ENCODE data around the gene PPM1H. TPM values are rescaled to one million over a fixed set of nuclear protein-coding genes. Genes with fewer than 3 reads are reported as not detected.
A peak's percentile ranks its signal among the peaks of the same experiment; 100 is the strongest.
"Not testable (repeated sequence)": the region's sequence is repeated elsewhere in the genome, so short reads cannot be mapped to it uniquely, and the experiment has no call there.

The PPM1H gene
- total RNA-seq, 2 experiments from 2014 or later: 0.07 TPM; not detected in 1

DNA sequence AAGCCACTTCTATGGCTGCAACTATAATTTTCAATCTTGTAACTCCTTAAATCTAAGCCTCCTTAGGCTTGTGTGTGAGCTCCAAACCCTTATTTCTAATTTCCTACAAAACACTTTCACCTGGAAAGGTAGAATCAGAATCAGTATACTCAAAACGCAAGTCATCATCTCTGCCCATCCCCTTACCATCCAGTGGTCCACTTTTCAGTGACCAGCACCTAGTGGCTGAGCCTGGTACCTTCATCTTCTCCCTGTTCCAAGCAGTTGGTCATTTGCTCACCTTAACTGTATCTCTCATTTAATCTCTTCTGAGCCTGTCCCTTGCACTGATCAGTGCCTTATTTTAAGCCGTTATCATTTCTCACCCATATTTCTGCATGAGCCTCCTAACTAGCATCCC is 107.9 kb downstream of the PPM1H start:
- no peaks in the 10 kb centered on the region for H3K36me3 Mint-ChIP-seq (ENCODE audit: low read depth)
- CTCF ChIA-PET: no interaction called here

GRCh38 chr12:62817556-62818271 is 117.2 kb downstream of the PPM1H start:
- Mint-ChIP-seq H3K4me3 (no peak overlapping the region), H3K27ac (no peak overlapping the region), H3K36me3 (ENCODE audit: low read depth) (no peaks in the 10 kb centered on the region), H3K4me1 (ENCODE audit: low read depth) (peaks cover 8% of the 10 kb centered on the region), H3K27me3 (peaks cover 24% of the 10 kb centered on the region), H3K9me3 (no peaks in the 10 kb centered on the region)
- ChIA-PET CTCF (interaction anchor here (1.0 kb wide), 2 partner anchors 15 to 30 kb away, joined by 3 read pairs; no protein-coding TSS in a partner anchor), POLR2A (no interaction called here)
- TF ChIP-seq, protein P1, sequence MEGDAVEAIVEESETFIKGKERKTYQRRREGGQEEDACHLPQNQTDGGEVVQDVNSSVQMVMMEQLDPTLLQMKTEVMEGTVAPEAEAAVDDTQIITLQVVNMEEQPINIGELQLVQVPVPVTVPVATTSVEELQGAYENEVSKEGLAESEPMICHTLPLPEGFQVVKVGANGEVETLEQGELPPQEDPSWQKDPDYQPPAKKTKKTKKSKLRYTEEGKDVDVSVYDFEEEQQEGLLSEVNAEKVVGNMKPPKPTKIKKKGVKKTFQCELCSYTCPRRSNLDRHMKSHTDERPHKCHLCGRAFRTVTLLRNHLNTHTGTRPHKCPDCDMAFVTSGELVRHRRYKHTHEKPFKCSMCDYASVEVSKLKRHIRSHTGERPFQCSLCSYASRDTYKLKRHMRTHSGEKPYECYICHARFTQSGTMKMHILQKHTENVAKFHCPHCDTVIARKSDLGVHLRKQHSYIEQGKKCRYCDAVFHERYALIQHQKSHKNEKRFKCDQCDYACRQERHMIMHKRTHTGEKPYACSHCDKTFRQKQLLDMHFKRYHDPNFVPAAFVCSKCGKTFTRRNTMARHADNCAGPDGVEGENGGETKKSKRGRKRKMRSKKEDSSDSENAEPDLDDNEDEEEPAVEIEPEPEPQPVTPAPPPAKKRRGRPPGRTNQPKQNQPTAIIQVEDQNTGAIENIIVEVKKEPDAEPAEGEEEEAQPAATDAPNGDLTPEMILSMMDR (IDR thresholded peaks at IDR 0.05): no peak
- DNase-seq (no peak), ATAC-seq (no peak)
- intact Hi-C loops (cut with micrococcal nuclease): no loop called here

More for the DNA sequence above, 107.9 kb downstream of the PPM1H start:
- Mint-ChIP-seq H3K27ac (no peak overlapping the region), H3K4me1 (ENCODE audit: low read depth) (no peaks in the 10 kb centered on the region), H3K4me3 (no peak overlapping the region), H3K9me3 (no peaks in the 10 kb centered on the region), H3K27me3 (peaks cover 10% of the 10 kb centered on the region)
- no peak for DNase-seq
- intact Hi-C loops (cut with micrococcal nuclease): no loop called here
- POLR2A ChIA-PET: no interaction called here
- no peak for ATAC-seq
- TF ChIP-seq, protein P1 (IDR thresholded peaks at IDR 0.05): no peak

GRCh38 chr12:62814243-62814642 is 120.7 kb downstream of the PPM1H start:
- TF ChIP-seq, protein P1 (IDR thresholded peaks at IDR 0.05): no peak
- Mint-ChIP-seq H3K4me3 (no peak overlapping the region), H3K36me3 (ENCODE audit: low read depth) (no peaks in the 10 kb centered on the region), H3K9me3 (no peaks in the 10 kb centered on the region), H3K27ac (no peak overlapping the region), H3K4me1 (ENCODE audit: low read depth) (peaks cover 9% of the 10 kb centered on the region), H3K27me3 (peaks cover 17% of the 10 kb centered on the region)
- intact Hi-C loops (cut with micrococcal nuclease): loop anchor here (5.0 kb wide), 1 partner anchor 377 kb away; no protein-coding TSS in a partner anchor
- ATAC-seq: no peak
- ChIA-PET CTCF (interaction anchor here (1.5 to 2.6 kb wide), 9 partner anchors 14 to 376 kb away, joined by 3 to 25 read pairs (median 8); no protein-coding TSS in a partner anchor), POLR2A (no interaction called here)
- DNase-seq: no peak

DNA sequence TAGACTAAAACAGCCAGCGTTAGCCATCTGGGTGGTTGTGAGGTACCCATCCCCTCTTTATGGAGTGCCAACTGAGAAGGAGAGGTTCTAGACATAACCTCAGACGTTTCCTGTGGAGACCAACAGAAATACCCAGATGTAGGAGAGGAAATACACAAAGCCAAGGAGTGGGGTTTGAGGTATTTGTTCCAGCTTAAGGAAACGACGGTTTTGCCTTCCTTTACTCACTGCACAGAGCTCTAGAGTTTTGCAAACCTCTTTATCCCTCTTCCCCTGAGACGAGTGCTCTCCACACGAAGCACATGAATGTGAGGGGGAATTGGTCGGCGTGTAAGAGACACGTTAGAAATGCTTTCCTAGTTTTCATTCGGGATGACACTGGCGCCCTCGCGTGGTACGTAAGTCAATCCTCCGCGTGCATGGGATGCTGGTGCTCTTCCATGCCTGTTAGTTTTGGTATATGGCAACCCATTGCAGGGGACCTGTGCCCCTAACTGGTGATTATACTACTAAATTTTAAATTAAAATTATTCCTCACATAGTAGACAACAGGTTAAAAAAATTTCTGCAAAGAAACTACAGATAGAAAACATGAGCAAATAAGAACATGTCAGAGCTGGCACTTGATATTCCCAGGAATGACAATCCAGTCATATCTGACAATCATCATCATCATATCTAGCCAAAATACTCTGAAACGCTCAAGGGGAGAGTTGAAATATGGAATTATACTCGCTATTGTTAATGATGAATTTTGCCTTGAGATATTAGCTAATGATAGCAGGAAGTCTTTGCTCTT is 121.7 kb downstream of the PPM1H start:
- POLR2A ChIA-PET: interaction anchor here (0.6 to 1.0 kb wide), 2 partner anchors 65 to 116 kb away, joined by 3 read pairs; no protein-coding TSS in a partner anchor
- no peaks in the 10 kb centered on the region for H3K9me3 Mint-ChIP-seq
- peaks cover 15% of the 10 kb centered on the region for H3K27me3 Mint-ChIP-seq
- H3K27ac Mint-ChIP-seq: no peak overlapping the region
- no peaks in the 10 kb centered on the region for H3K36me3 Mint-ChIP-seq (ENCODE audit: low read depth)
- TF ChIP-seq, protein P1 (IDR thresholded peaks at IDR 0.05): peak; percentile 58
- CTCF ChIA-PET: interaction anchor here (0.7 to 2.6 kb wide), 25 partner anchors 10 to 378 kb away, joined by 3 to 25 read pairs (median 4); no protein-coding TSS in a partner anchor
- peak; percentile 22 for ATAC-seq
- intact Hi-C loops (cut with micrococcal nuclease): loop anchor here (5.0 kb wide), 1 partner anchor 376 kb away; no protein-coding TSS in a partner anchor
- H3K4me3 Mint-ChIP-seq: peak overlapping the region; percentile 23
- peak; percentile 63 for DNase-seq
- peaks cover 16% of the 10 kb centered on the region for H3K4me1 Mint-ChIP-seq (ENCODE audit: low read depth)

- peaks cover 17% of the 10 kb centered on the region for H3K4me1 Mint-ChIP-seq (ENCODE audit: low read depth)
- H3K9me3 Mint-ChIP-seq; DNase-seq; H3K36me3 Mint-ChIP-seq (ENCODE audit: low read depth); POLR2A ChIA-PET; H3K27me3 Mint-ChIP-seq; H3K4me3 Mint-ChIP-seq; H3K27ac Mint-ChIP-seq; ATAC-seq: not testable (repeated sequence)
- intact Hi-C loops (cut with micrococcal nuclease): loop anchor here (5.0 kb wide), 1 partner anchor 374 kb away; no protein-coding TSS in a partner anchor
- CTCF ChIA-PET: interaction anchor here (1.2 kb wide), 1 partner anchor 17 kb away, joined by 3 read pairs; no protein-coding TSS in a partner anchor
These were observed 123.5 kb downstream of the PPM1H start for GRCh38 chr12:62811481-62811880.

All from activated CD8-positive, alpha-beta T cell treated with anti-CD3 and anti-CD28 coated beads for 36 hours (primary cell).